ENCODE results near the gene CNP. TPM values are rescaled to one million over a fixed set of nuclear protein-coding genes. Genes with fewer than 3 reads are reported as not detected.

The CNP gene
- total and polyA plus RNA-seq, 10 of the 15 experiments (the other 5 are each of a cell fraction or from before 2014, with no cell fraction given), result 1.8 to 60.7 (median 31.4) TPM

GRCh38 chr17:42018339-42018738 lies 51.7 kb downstream of the CNP start:
- in situ Hi-C loops (cut with MboI), result loop anchor here (25.0 kb wide), 1 partner anchor 1194 kb away; the partner anchor contains the start of gene TMEM106A
- POLR2A ChIA-PET, result interaction anchor here (0.6 to 3.2 kb wide), 12 partner anchors 14 to 692 kb away, joined by 3 to 45 read pairs (median 8); partner anchors contain the start of genes CNP, DHX58, KCNH4 and ODAD4

More at GRCh38 chr17:42018339-42018738, 51.7 kb downstream of the CNP start:
- H3K4me1 ChIP-seq (ENCODE audit: control insufficient read depth, insufficient read depth, low read length), result peaks cover 23% of the 10 kb centered on the region
- H4K20me1 ChIP-seq (ENCODE audit: control insufficient read depth, insufficient read depth), result no peaks in the 10 kb centered on the region
- no peaks in the 10 kb centered on the region; a peak in 1 of 4 replicates for H3K36me3 ChIP-seq (ENCODE audit: control insufficient read depth in 2 of 2, insufficient read depth in 2 of 2, low read length in 1 of 2)
- peak overlapping the region; percentile 97 for H3K4me2 ChIP-seq (ENCODE audit: control insufficient read depth, insufficient read depth)
- peak overlapping the region; percentile 85 for H3K4me3 ChIP-seq
- WGBS (ENCODE audit: insufficient coverage, insufficient replicate concordance, low lambda C conversion rate, missing lambda C conversion rate), result 69% methylated on average over 3 of the region's 3 CpGs
- no peak for DNase-seq (ENCODE audit: low read depth, low spot score)
- peak overlapping the region; percentile 99 for H3K9ac ChIP-seq (ENCODE audit: control insufficient read depth, insufficient read depth, low read length)
- H2AFZ ChIP-seq (ENCODE audit: control insufficient read depth, low read depth, low read length), result peak overlapping the region; percentile 95; the same call in 1 of the 2 replicates
- H3K27me3 ChIP-seq (replicated peaks in 1 of 2; ENCODE audit: control insufficient read depth in 2 of 2, insufficient read depth in 2 of 2, low read length in 1 of 2), result no peaks in the 10 kb centered on the region
- ChIA-PET CTCF (interaction anchor here (0.6 to 5.6 kb wide), 18 partner anchors 8 to 360 kb away, joined by 3 to 85 read pairs (median 6); partner anchors contain the start of genes CNP, DHX58 and KCNH4), SMC1A (ENCODE audit: uncharacterized antibody, unreplicated experiment) (interaction anchor here (0.7 to 2.5 kb wide), 8 partner anchors 9 to 163 kb away, joined by 3 to 19 read pairs (median 4); partner anchors contain the start of genes CNP and DHX58), RAD21 (ENCODE audit: unreplicated experiment) (interaction anchor here (0.6 to 6.6 kb wide), 12 partner anchors 10 to 163 kb away, joined by 3 to 53 read pairs (median 6); partner anchors contain the start of genes ACLY, CNP and DHX58)
- FAIRE-seq, result no peak
- H3K27ac ChIP-seq (ENCODE audit: control insufficient read depth, insufficient read depth), result peak overlapping the region; percentile 97; the same call in 1 of the 2 replicates
- peaks cover 59% of the 10 kb centered on the region for H3K79me2 ChIP-seq (ENCODE audit: control insufficient read depth, insufficient read depth, low read length)
- TF ChIP-seq, protein P1, sequence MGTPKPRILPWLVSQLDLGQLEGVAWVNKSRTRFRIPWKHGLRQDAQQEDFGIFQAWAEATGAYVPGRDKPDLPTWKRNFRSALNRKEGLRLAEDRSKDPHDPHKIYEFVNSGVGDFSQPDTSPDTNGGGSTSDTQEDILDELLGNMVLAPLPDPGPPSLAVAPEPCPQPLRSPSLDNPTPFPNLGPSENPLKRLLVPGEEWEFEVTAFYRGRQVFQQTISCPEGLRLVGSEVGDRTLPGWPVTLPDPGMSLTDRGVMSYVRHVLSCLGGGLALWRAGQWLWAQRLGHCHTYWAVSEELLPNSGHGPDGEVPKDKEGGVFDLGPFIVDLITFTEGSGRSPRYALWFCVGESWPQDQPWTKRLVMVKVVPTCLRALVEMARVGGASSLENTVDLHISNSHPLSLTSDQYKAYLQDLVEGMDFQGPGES (IDR thresholded peaks at IDR 0.05), result no peak
- TF ChIP-seq IKZF1 (conservative IDR thresholded peaks at IDR 0.05) (no peak), CEBPB (IDR thresholded peaks at IDR 0.05; ENCODE audit: borderline replicate concordance in 1 of 2, low read depth in 2 of 2, low read length in 2 of 2) (no peak), RELA (IDR thresholded peaks at IDR 0.05; ENCODE audit: borderline replicate concordance, partially characterized antibody) (no peak), POLR2AphosphoS5 (IDR thresholded peaks at IDR 0.05; ENCODE audit: low read length) (no peak)
- H3K9me3 ChIP-seq (replicated peaks; ENCODE audit: control insufficient read depth, insufficient read depth, low read length), result no peaks in the 10 kb centered on the region
- no TSS peak for BruUV-seq (replicated peaks)
- intact Hi-C loops (cut with micrococcal nuclease; ENCODE audit: unreplicated experiment), result no loop called here
- no peak for ATAC-seq
